B cell (primary cell): Measurements from ENCODE around the gene KRTAP3-1. TPM values are rescaled to one million over a fixed set of nuclear protein-coding genes. Genes with fewer than 3 reads are reported as not detected.

Source experiments
- ATAC-seq: fragments of 200-7000 bp; cut with Tn5 transposase; one replicate; pipeline ENCODE4 v1.10.0; 2021; ENCODE audit warnings: low read depth, mild to moderate bottlenecking, moderate number of reproducible peaks, moderate library complexity
- CTCF ChIA-PET: fragments of 350-600 bp; sonication (Branson Sonifier 250); formaldehyde crosslinking; loops from one replicate; lab custom pipeline; 2021; ENCODE audit warnings: antibody characterized with exemption, inconsistent platforms; lab: Charles Lee
- POLR2A ChIA-PET: fragments of 350-600 bp; sonication (Branson Sonifier 250); formaldehyde crosslinking; loops from one replicate; lab custom pipeline; 2021; ENCODE audit warnings: antibody characterized with exemption; lab: Charles Lee
- DNase-seq: peaks from one replicate; pipeline ENCODE4 v3.0.0; 2013
- H2AFZ ChIP-seq: 2 replicates; pipeline ENCODE4 v1.6.1; 2012; ENCODE audit warnings: mild to moderate bottlenecking, low read depth, low read length; ENCODE audit not compliant: insufficient read depth, poor library complexity, severe bottlenecking
- H3K27ac ChIP-seq, 2 donors: 1 replicate in 1 of 2; 2 replicates in 1 of 2; pipeline ENCODE4 v1.5.1; 2012 to 2013; ENCODE audit warnings: low read length in 2 of 2, mild to moderate bottlenecking in 2 of 2, moderate library complexity in 1 of 2
- H3K27me3 ChIP-seq, 4 experiments: fragments of 200-600 bp in 1 of 4; sonication (generic) in 1 of 4; replicated peaks in 1 of 4; 1 replicate in 2 of 4; 2 replicates in 2 of 4; pipeline versions ENCODE4 v1.6.1 to v1.7.0; 2013 to 2016; ENCODE audit warnings: low read length in 3 of 4, mild to moderate bottlenecking in 2 of 4, mixed read lengths in 1 of 4, moderate library complexity in 1 of 4; ENCODE audit not compliant: insufficient read depth in 4 of 4, control insufficient read depth in 3 of 4; ENCODE audit errors: control extremely low read depth in 1 of 4
- H3K36me3 ChIP-seq, 2 experiments: replicated peaks in 1 of 2; 1 replicate in 1 of 2; 2 replicates in 1 of 2; pipeline versions ENCODE4 v1.6.1 to v1.7.1; 2013; ENCODE audit warnings: low read length in 1 of 2; ENCODE audit not compliant: insufficient read depth in 2 of 2, control insufficient read depth in 1 of 2; ENCODE audit errors: control extremely low read depth in 1 of 2, extremely low read depth in 1 of 2
- H3K4me1 ChIP-seq, 2 donors: fragments of 200-600 bp in 1 of 2; sonication (generic) in 1 of 2; 1 replicate in 1 of 2; 2 replicates in 1 of 2; pipeline versions ENCODE4 v1.5.1 to v1.6.1; 2013 to 2017; ENCODE audit warnings: low read length in 2 of 2; ENCODE audit not compliant: control insufficient read depth in 2 of 2, insufficient read depth in 2 of 2
- H3K4me2 ChIP-seq: replicated peaks from 2 replicates; pipeline ENCODE3; 2012; ENCODE audit warnings: mild to moderate bottlenecking, low read depth, low read length; ENCODE audit not compliant: poor library complexity, severe bottlenecking
- H3K4me3 ChIP-seq, 5 experiments: fragments of 200-600 bp in 1 of 5; sonication (generic) in 1 of 5; 1 replicate in 3 of 5; 2 replicates in 2 of 5; pipeline versions ENCODE4 v1.5.1 to v1.7.0; 2011 to 2016; ENCODE audit warnings: low read length in 4 of 5, mild to moderate bottlenecking in 4 of 5, low read depth in 2 of 5, control low read depth in 1 of 5, moderate library complexity in 1 of 5; ENCODE audit not compliant: insufficient read depth in 1 of 5; ENCODE audit errors: control extremely low read depth in 1 of 5, extremely low read depth in 1 of 5
- H3K79me2 ChIP-seq: fragments of 200-600 bp; sonication (generic); one replicate; pipeline ENCODE4 v1.6.0; 2016; ENCODE audit warnings: low read length; ENCODE audit not compliant: control insufficient read depth, insufficient read depth
- H3K9ac ChIP-seq: fragments of 200-600 bp; sonication (generic); 2 replicates; pipeline ENCODE4 v1.6.1; 2017; ENCODE audit warnings: mild to moderate bottlenecking, low read length, moderate library complexity
- H3K9me3 ChIP-seq, 3 donors: one replicate each; pipeline versions ENCODE4 v1.6.1 to v1.7.1; 2013; ENCODE audit warnings: low read length in 2 of 3; ENCODE audit not compliant: control insufficient read depth in 2 of 3, insufficient read depth in 1 of 3; ENCODE audit errors: control extremely low read depth in 1 of 3
- H4K20me1 ChIP-seq: 2 replicates; pipeline ENCODE4 v1.6.0; 2012; ENCODE audit warnings: mild to moderate bottlenecking, low read length; ENCODE audit not compliant: insufficient read depth, control insufficient read depth, poor library complexity, severe bottlenecking
- H3K27ac Mint-ChIP-seq: one replicate; pipeline ENCODE4 v1.8.0; 2021; ENCODE audit warnings: mixed read lengths
- H3K27me3 Mint-ChIP-seq: one replicate; pipeline ENCODE4 v1.8.0; 2021; ENCODE audit warnings: mixed read lengths
- H3K4me1 Mint-ChIP-seq: one replicate; pipeline ENCODE4 v1.8.0; 2021; ENCODE audit warnings: mixed read lengths
- H3K4me3 Mint-ChIP-seq: one replicate; pipeline ENCODE4 v1.8.0; 2021; ENCODE audit warnings: mixed read lengths
- H3K9me3 Mint-ChIP-seq: one replicate; pipeline ENCODE4 v1.8.0; 2022; ENCODE audit warnings: mixed read lengths; ENCODE audit not compliant: insufficient read depth
- CTCF ChIP-seq: fragments of 200-600 bp; IDR thresholded peaks from one replicate; pipeline ENCODE4 v1.8.0; 2022; ENCODE audit warnings: antibody characterized with exemption, mild to moderate bottlenecking
- EZH2 ChIP-seq: IDR thresholded peaks from 2 replicates; pipeline ENCODE4 v1.6.1; 2012; ENCODE audit warnings: borderline replicate concordance, low read depth, mild to moderate bottlenecking, moderate library complexity, low read length; ENCODE audit not compliant: insufficient read depth, poor library complexity, severe bottlenecking
- WGBS: methylation state at CpG from one replicate; pipeline ENCODE4 v1.1.5; 2013; ENCODE audit warnings: missing lambda C conversion rate; ENCODE audit not compliant: insufficient coverage; 5-methylcytosine and 5-hydroxymethylcytosine counted together
- intact Hi-C: fragments of 100-400 bp; cut with micrococcal nuclease; formaldehyde crosslinking; loops from one replicate; pipeline ENCODE4 v1.10.0; 2022
- polyA plus RNA-seq: library from polyadenylated mRNA; depleted of rRNA; stranded (reverse); fragments of >200 nt; gene quantifications from 2 replicates; pipeline ENCODE4 v1.2.3, GENCODE V29; 2012
- total RNA-seq, 2 donors: library from RNA; stranded (reverse); fragments of 120-200 nt in 1 of 2; gene quantifications; 1 replicate in 1 of 2; 2 replicates in 1 of 2; pipeline versions ENCODE4 v1.2.3 to v1.2.4, GENCODE V29; 2013 to 2022

The KRTAP3-1 gene
- total and polyA plus RNA-seq, 2 donors (not counting 1 experiment from before 2014, with no cell fraction given) = not detected

GRCh38 chr17:40997361-40997760 lies 11.6 kb downstream of the KRTAP3-1 start:
- POLR2A ChIA-PET = no interaction called here
- CTCF ChIA-PET = no interaction called here
- intact Hi-C loops = no loop called here

GRCh38 chr17:40996829-40997228 lies 12.1 kb downstream of the KRTAP3-1 start:
- Histone ChIP-seq H2AFZ (no peak overlapping the region), H3K79me2 (no peaks in the 10 kb centered on the region), H4K20me1 (no peaks in the 10 kb centered on the region), H3K4me3 (no peak overlapping the region), H3K4me1 (no peaks in the 10 kb centered on the region), H3K27me3 (peaks cover 0 to 10% (median 6%) of the 10 kb centered on the region in 4 experiments), H3K36me3 (no peaks in the 10 kb centered on the region), H3K9ac (no peak overlapping the region), H3K4me2 (no peak overlapping the region), H3K9me3 (peaks cover 0 to 1% (median 0%) of the 10 kb centered on the region in 3 donors), H3K27ac (no peak overlapping the region)
- Mint-ChIP-seq H3K4me1 (no peaks in the 10 kb centered on the region), H3K9me3 (no peaks in the 10 kb centered on the region), H3K27ac (no peak overlapping the region), H3K27me3 (peaks cover 49% of the 10 kb centered on the region), H3K4me3 (no peak overlapping the region)
- intact Hi-C loops = no loop called here
- no peak for DNase-seq
- TF ChIP-seq EZH2 (no peak), CTCF (no peak)
- ATAC-seq = no peak
- WGBS = no CpG with 5 or more reads among the region's 4 CpGs
- ChIA-PET CTCF (no interaction called here), POLR2A (no interaction called here)

More at GRCh38 chr17:40997361-40997760, 11.6 kb downstream of the KRTAP3-1 start:
- H3K27ac ChIP-seq = no peak overlapping the region
- peaks cover 0 to 1% (median 0%) of the 10 kb centered on the region in 3 donors for H3K9me3 ChIP-seq
- H3K4me1 ChIP-seq = no peaks in the 10 kb centered on the region
- no peak for DNase-seq
- no peak overlapping the region for H3K27ac Mint-ChIP-seq
- no peak for TF ChIP-seq EZH2
- no peak for TF ChIP-seq CTCF
- H3K4me3 Mint-ChIP-seq = no peak overlapping the region
- no peak for ATAC-seq
- H3K9ac ChIP-seq = no peak overlapping the region
- no peaks in the 10 kb centered on the region for H3K36me3 ChIP-seq
- H3K79me2 ChIP-seq = no peaks in the 10 kb centered on the region
- no peak overlapping the region for H3K4me3 ChIP-seq
- H3K4me1 Mint-ChIP-seq = no peaks in the 10 kb centered on the region
- H3K27me3 ChIP-seq = peaks cover 0 to 10% (median 5%) of the 10 kb centered on the region in 4 experiments
- H3K27me3 Mint-ChIP-seq = peaks cover 46% of the 10 kb centered on the region
- no peaks in the 10 kb centered on the region for H4K20me1 ChIP-seq
- no peak overlapping the region for H2AFZ ChIP-seq
- no peaks in the 10 kb centered on the region for H3K9me3 Mint-ChIP-seq
- WGBS = 82% methylated on average over 1 of the region's 2 CpGs
- H3K4me2 ChIP-seq = no peak overlapping the region
